Mucosa of descending colon (tissue), 3 donors: ENCODE data around the gene RNF141. TPM values are rescaled to one million over a fixed set of nuclear protein-coding genes. Genes with fewer than 3 reads are reported as not detected.

Source experiments
- ATAC-seq: fragments of 200-7000 bp; cut with Tn5 transposase; one replicate; pipeline ENCODE4 v1.9.1; 2020; ENCODE audit warnings: mild to moderate bottlenecking, moderate library complexity
- DNase-seq, 3 donors: peaks; one replicate each; pipeline ENCODE4 v3.0.0-alpha.2; 2020
- H3K36me3 ChIP-seq: fragments of 200-600 bp; one replicate; pipeline ENCODE4 v1.8.0; 2021; ENCODE audit warnings: low read depth, mild to moderate bottlenecking
- H3K4me1 ChIP-seq: fragments of 200-600 bp; one replicate; pipeline ENCODE4 v1.8.0; 2021; ENCODE audit warnings: low read depth, mild to moderate bottlenecking
- H3K4me3 ChIP-seq: fragments of 200-600 bp; one replicate; pipeline ENCODE4 v1.8.0; 2021; ENCODE audit warnings: mild to moderate bottlenecking
- H3K9me3 ChIP-seq: fragments of 200-600 bp; one replicate; pipeline ENCODE4 v1.8.0; 2021; ENCODE audit warnings: mild to moderate bottlenecking
- intact Hi-C, 2 donors: fragments of 100-400 bp; cut with DNase I in 1 of 2; cut with micrococcal nuclease in 1 of 2; formaldehyde crosslinking; loops; one replicate each; pipeline versions ENCODE4 v1.11.0 to v1.11.1; 2022; cut with DNase I, micrococcal nuclease
- total RNA-seq, 3 donors: library from RNA; stranded (reverse); fragmentation: NEBNext Ultra II Directional in 2 of 3; extraction: Animal tissue kit (Norgen Biotek cat#: 25700) in 2 of 3; gene quantifications; one replicate each; pipeline versions ENCODE4 v1.2.1 to v1.2.4, GENCODE V29; 2021 to 2023
- TF ChIP-seq, protein P1 (sequence below): fragments of 200-600 bp; IDR thresholded peaks from one replicate; pipeline ENCODE4 v1.8.0; 2022; ENCODE audit warnings: antibody characterized with exemption, mild to moderate bottlenecking
- donor health status: DM: no; HTN: no; CAD: no; lungs with moderate emphysema.
- donor health status: DM: no; HTN: no; CAD: no.
- donor health status: DM: no; HTN: yes; CAD: no.

RNF141 gene
- total RNA-seq, 3 donors from 2014 or later: 32.8 to 35.5 (median 34.7) TPM

GRCh38 chr11:10518123-10518522 is 22.9 kb downstream of the RNF141 start:
- TF ChIP-seq, protein P1, sequence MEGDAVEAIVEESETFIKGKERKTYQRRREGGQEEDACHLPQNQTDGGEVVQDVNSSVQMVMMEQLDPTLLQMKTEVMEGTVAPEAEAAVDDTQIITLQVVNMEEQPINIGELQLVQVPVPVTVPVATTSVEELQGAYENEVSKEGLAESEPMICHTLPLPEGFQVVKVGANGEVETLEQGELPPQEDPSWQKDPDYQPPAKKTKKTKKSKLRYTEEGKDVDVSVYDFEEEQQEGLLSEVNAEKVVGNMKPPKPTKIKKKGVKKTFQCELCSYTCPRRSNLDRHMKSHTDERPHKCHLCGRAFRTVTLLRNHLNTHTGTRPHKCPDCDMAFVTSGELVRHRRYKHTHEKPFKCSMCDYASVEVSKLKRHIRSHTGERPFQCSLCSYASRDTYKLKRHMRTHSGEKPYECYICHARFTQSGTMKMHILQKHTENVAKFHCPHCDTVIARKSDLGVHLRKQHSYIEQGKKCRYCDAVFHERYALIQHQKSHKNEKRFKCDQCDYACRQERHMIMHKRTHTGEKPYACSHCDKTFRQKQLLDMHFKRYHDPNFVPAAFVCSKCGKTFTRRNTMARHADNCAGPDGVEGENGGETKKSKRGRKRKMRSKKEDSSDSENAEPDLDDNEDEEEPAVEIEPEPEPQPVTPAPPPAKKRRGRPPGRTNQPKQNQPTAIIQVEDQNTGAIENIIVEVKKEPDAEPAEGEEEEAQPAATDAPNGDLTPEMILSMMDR: no peak
- ATAC-seq (no peak), DNase-seq (no peak)
- Histone ChIP-seq H3K4me3 (no peak overlapping the region), H3K36me3 (no peaks in the 10 kb centered on the region), H3K9me3 (no peaks in the 10 kb centered on the region), H3K4me1 (no peaks in the 10 kb centered on the region)
- intact Hi-C loops: loop anchor here in 1 of 2 donors (10.0 kb wide), 1 partner anchor 217 kb away; no protein-coding TSS in a partner anchor

DNA sequence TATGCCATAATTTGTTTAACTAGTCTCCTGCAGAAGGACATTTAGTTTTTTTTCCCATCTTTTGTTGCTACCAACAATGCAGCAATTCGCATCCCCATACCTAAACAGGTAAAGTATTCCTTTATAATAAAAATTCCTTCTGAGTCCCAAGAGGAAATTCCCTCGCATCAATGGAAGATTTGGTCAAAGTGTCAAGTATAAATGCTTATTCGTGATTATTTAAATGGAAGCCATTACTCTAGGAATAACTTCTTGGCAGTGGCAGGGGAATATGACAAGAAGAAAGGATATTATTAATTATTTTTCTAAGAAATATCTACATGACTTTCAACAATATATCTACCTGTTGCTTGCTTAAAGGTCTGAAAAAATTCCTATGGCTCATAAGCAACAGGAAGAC is 25.6 kb downstream of the RNF141 start:
- no peak for DNase-seq
- Histone ChIP-seq H3K36me3 (no peaks in the 10 kb centered on the region), H3K4me1 (no peaks in the 10 kb centered on the region), H3K9me3 (no peaks in the 10 kb centered on the region), H3K4me3 (no peak overlapping the region)
- ATAC-seq: no peak
- intact Hi-C loops: loop anchor here in 1 of 2 donors (10.0 kb wide), 1 partner anchor 219 kb away; no protein-coding TSS in a partner anchor
- TF ChIP-seq, protein P1: no peak

GRCh38 chr11:10514709-10515108 is 26.3 kb downstream of the RNF141 start:
- ATAC-seq: no peak
- Histone ChIP-seq H3K4me3 (no peak overlapping the region), H3K4me1 (no peaks in the 10 kb centered on the region), H3K36me3 (no peaks in the 10 kb centered on the region), H3K9me3 (no peaks in the 10 kb centered on the region)
- intact Hi-C loops: loop anchor here in 1 of 2 donors (10.0 kb wide), 1 partner anchor 220 kb away; no protein-coding TSS in a partner anchor
- TF ChIP-seq, protein P1: no peak
- DNase-seq: no peak

GRCh38 chr11:10514202-10514601 is 26.8 kb downstream of the RNF141 start:
- H3K4me3 ChIP-seq: no peak overlapping the region
- no peak for ATAC-seq

DNA sequence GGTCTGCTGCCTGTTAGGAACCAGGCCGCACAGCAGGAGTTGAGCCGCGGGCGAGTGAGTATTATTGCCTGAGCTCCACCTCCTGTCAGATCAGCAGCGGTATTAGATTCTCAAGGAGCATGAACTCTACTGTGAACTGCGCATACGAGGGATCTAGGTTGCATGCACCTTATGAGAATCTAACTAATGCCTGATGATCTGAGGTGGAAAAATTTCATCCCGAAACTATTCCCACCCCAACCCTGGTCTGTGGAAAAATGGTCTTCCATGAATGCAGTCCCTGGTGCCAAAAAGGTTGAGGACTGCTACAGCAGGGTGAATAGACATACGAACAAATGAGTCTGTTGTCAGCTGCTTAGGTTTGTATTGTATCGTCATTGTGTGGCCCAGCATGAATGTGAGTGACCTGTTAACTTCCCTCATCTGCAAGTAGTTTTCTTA is 29.8 kb downstream of the RNF141 start:
- intact Hi-C loops: loop anchor here in 1 of 2 donors (10.0 kb wide), 1 partner anchor 224 kb away; no protein-coding TSS in a partner anchor
- H3K36me3 ChIP-seq: no peaks in the 10 kb centered on the region
- no peak for ATAC-seq
- no peaks in the 10 kb centered on the region for H3K9me3 ChIP-seq
- no peaks in the 10 kb centered on the region for H3K4me1 ChIP-seq
- TF ChIP-seq, protein P1: no peak
- no peak for DNase-seq
- no peak overlapping the region for H3K4me3 ChIP-seq

More at GRCh38 chr11:10514202-10514601, 26.8 kb downstream of the RNF141 start:
- TF ChIP-seq, protein P1: no peak
- Histone ChIP-seq H3K36me3 (no peaks in the 10 kb centered on the region), H3K4me1 (no peaks in the 10 kb centered on the region), H3K9me3 (no peaks in the 10 kb centered on the region)
- intact Hi-C loops: loop anchor here in 1 of 2 donors (10.0 kb wide), 1 partner anchor 221 kb away; no protein-coding TSS in a partner anchor
- no peak for DNase-seq
